GM12874 (cell line): Measurements from ENCODE around the gene ST7.

Experiments used
- TF ChIP-seq, protein P1 (sequence below): IDR thresholded peaks from 2 replicates; pipeline ENCODE4 v1.5.1; 2011; ENCODE audit warnings: low read depth, mild to moderate bottlenecking, control low read depth, low read length, moderate library complexity; ENCODE audit not compliant: insufficient read depth

Gene ST7

GRCh38 chr7:116938678-116939077, 14.6 kb upstream of the ST7 start:
- TF ChIP-seq, protein P1, sequence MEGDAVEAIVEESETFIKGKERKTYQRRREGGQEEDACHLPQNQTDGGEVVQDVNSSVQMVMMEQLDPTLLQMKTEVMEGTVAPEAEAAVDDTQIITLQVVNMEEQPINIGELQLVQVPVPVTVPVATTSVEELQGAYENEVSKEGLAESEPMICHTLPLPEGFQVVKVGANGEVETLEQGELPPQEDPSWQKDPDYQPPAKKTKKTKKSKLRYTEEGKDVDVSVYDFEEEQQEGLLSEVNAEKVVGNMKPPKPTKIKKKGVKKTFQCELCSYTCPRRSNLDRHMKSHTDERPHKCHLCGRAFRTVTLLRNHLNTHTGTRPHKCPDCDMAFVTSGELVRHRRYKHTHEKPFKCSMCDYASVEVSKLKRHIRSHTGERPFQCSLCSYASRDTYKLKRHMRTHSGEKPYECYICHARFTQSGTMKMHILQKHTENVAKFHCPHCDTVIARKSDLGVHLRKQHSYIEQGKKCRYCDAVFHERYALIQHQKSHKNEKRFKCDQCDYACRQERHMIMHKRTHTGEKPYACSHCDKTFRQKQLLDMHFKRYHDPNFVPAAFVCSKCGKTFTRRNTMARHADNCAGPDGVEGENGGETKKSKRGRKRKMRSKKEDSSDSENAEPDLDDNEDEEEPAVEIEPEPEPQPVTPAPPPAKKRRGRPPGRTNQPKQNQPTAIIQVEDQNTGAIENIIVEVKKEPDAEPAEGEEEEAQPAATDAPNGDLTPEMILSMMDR = no peak

DNA sequence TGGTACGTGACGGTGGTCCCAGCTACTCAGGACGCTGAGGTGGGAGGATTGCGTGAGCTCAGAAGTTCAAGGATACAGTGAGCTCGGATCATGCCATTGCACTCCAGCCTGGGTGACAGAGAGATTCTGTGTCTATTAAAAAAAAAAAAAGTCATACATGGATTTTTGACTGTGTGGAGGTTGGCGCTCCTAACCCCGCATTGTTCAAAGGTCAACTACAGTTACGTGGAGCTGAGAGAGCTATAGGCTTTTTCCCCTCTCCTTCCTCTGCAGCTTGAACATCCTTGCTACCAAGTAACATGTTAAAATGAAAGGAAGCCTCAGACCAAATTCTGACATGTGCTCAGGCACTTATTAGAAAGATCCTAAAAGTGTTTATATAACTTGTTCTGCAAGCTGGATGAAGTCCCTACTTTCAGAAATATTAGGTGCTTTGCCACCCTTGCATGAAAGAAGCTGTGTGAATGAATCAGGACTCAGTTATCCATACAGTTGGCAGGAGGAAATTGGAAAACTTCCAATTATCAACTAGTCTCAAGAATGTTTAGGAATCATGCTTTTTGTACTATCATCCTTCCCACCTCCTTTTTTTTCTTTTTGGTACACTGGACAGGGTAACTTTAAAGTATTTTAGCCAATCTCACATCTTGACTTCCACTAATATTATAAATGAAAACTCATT, 12.5 kb upstream of the ST7 start:
- TF ChIP-seq, protein P1 = no peak

GRCh38 chr7:116942504-116942903, 10.8 kb upstream of the ST7 start:
- TF ChIP-seq, protein P1 = no peak

- TF ChIP-seq, protein P1 = no peak
These were observed 4.4 kb upstream of the ST7 start for GRCh38 chr7:116948934-116949333.

DNA sequence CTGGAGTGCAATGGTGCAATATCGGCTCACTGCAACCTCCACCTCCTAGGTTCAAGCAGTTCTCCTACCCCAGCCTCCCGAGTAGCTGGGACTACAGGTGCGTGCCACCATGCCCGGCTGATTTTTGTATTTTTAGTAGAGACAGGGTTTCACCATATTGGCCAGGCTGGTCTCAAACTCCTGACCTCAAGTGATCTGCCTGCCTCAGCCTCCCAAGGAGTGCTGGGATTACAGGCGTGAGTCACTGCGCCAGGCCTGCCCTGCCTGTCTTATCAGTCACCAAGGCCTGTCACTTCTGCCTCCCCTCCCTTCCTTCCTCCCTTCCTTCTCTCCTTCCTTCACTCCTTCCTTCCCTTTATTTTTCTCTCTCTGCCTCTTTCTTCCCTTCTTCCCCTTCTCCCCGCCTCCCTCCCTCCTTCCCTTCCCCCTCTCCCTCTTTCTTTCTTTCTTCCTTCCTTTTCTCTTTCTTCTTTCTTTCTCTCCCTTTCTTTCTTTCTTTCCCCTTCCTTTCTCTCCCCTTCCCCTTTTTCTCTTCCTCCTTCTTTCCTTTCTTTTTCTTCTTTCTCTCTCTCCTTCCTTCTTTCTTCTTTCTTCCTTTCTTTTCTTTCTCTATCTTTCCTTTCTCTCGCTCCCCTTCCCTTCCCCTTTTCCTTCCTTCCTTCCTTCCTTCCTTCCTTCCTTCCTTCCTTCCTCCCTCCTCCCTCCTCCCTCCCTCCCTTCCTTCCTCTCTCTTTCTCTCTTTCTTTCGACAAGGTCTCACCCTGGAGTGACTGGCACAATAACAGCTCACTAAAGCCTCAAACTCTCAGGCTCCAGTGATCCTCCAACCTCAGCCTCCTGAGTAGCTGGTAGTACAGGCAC, 3.1 kb upstream of the ST7 start:
- TF ChIP-seq, protein P1 = no peak

DNA sequence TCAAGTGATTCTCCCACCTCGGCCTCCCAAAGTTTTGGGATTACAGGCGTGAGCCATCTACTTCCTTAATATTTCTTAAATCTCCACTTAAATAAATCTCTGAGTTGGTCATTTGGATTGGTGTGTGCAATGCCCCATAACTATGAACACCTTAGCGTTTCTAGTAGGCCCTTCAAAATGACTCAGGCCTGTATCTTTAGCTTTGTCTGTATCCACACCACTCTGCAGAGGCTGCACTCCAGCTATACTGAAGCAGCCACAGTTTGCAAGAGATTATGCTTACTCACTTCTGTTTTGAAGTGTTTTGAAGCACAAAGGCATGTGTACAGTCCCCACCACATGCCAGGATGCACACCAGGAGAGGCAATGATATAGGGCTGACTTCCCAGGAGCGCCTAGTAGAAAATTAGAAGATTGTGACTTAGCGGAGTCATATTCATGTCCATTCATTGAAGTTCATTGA, 2.4 kb upstream of the ST7 start:
- TF ChIP-seq, protein P1 = no peak

DNA sequence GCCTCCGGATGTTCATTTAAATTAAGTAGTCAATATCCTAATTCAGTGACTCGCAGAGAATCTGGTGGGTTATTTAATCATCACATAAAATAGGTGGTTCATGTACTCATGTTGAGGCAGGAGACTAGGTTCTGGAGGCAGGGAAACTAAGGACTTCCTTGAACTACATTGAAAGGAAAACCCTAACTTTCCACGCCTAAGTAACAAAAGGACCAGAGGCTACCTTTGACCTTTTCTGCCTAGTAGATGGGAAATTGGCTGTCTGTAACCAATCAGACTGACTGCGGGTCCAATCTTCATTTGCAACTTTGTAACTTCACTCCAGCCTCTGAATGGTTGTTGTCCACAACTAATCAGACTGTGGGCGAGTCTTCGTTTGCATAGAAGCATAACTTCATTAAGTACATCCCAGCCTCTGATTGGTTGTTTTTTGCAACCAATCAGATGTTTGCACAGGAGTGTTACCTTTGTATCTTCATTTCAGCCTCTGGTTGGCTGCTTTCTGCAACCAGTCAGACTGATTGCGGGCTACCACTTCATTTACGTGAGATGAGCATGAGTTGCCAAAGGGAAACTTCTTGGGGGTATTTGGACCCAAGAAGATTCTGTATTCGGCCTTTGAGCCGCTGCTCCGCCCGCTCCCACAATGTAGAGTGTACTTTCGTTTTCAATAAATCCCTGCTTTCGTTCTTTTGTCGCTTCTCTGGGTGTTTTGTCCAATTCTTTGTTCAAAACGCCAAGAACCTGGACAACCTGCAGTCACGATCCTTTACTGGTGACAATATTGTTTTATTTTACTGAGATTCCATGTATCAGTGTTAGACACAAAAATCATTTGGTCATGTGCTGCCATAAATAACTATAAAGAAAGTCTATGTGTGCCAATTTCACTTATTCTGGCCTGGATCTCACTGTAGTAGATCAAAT, 1.7 kb upstream of the ST7 start:
- TF ChIP-seq, protein P1 = no peak
